ENCODE results near the gene SLC43A1. TPM values are rescaled to one million over a fixed set of nuclear protein-coding genes. Genes with fewer than 3 reads are reported as not detected.

The SLC43A1 gene
- total RNA-seq, 1 experiment from 2014 or later: 27.1 TPM

GRCh38 chr11:57560146-57560545, 44.6 kb upstream of the SLC43A1 start (continued):
- no peak for TF ChIP-seq ATF2 (CRISPR knock-in tag; IDR thresholded peaks at IDR 0.05; ENCODE audit: borderline replicate concordance, low read depth)
- no peak for TF ChIP-seq MLX (CRISPR knock-in tag; IDR thresholded peaks at IDR 0.05)
- TF ChIP-seq EMX1 (CRISPR knock-in tag; IDR thresholded peaks at IDR 0.05): no peak
- TF ChIP-seq JUN (CRISPR knock-in tag; IDR thresholded peaks at IDR 0.05): no peak
- TF ChIP-seq NR3C1 (CRISPR knock-in tag; conservative IDR thresholded peaks at IDR 0.05; ENCODE audit: low read depth): no peak
- TF ChIP-seq ATF3 (CRISPR knock-in tag; conservative IDR thresholded peaks at IDR 0.05): no peak
- TF ChIP-seq RORB (CRISPR knock-in tag; IDR thresholded peaks at IDR 0.05): no peak
- no peak for TF ChIP-seq ZMAT4 (CRISPR knock-in tag; IDR thresholded peaks at IDR 0.05)
- TF ChIP-seq PRRX2 (CRISPR knock-in tag; IDR thresholded peaks at IDR 0.05): no peak

GRCh38 chr11:57556041-57556440, 40.5 kb upstream of the SLC43A1 start:
- H3K4me1 Mint-ChIP-seq: peaks cover 11% of the 10 kb centered on the region
- ATAC-seq: no peak
- DNase-seq (ENCODE audit: low spot score): no peak
- H3K27me3 Mint-ChIP-seq (ENCODE audit: low read depth): no peaks in the 10 kb centered on the region
- ChIA-PET POLR2A (no interaction called here), CTCF (interaction anchor here (1.2 kb wide), 1 partner anchor 12 kb away, joined by 5 read pairs; the partner anchor contains the start of gene UBE2L6)
- no peaks in the 10 kb centered on the region for H3K9me3 Mint-ChIP-seq
- peaks cover 32% of the 10 kb centered on the region for H3K36me3 Mint-ChIP-seq
- TF ChIP-seq TEAD1 (CRISPR knock-in tag; IDR thresholded peaks at IDR 0.05): no peak
- no peak for TF ChIP-seq ZBTB21 (CRISPR knock-in tag; IDR thresholded peaks at IDR 0.05; ENCODE audit: borderline replicate concordance)
- no peak overlapping the region; the same call in 1 of the 2 replicates for H3K27ac Mint-ChIP-seq
- H3K4me3 Mint-ChIP-seq: no peak overlapping the region

- H3K36me3 Mint-ChIP-seq: peaks cover 32% of the 10 kb centered on the region
- no peak for TF ChIP-seq ZBTB21 (CRISPR knock-in tag; IDR thresholded peaks at IDR 0.05; ENCODE audit: borderline replicate concordance)
- no peak for TF ChIP-seq NFYB (CRISPR knock-in tag; conservative IDR thresholded peaks at IDR 0.05; ENCODE audit: low read depth)
- TF ChIP-seq ZNF219 (CRISPR knock-in tag; IDR thresholded peaks at IDR 0.05; ENCODE audit: borderline replicate concordance): no peak
- TF ChIP-seq NFATC4 (CRISPR knock-in tag; IDR thresholded peaks at IDR 0.05): no peak
- TF ChIP-seq E2F4 (CRISPR knock-in tag; IDR thresholded peaks at IDR 0.05; ENCODE audit: borderline replicate concordance, low read depth): no peak
- TF ChIP-seq FOXJ3 (CRISPR knock-in tag; IDR thresholded peaks at IDR 0.05; ENCODE audit: borderline replicate concordance): no peak
- TF ChIP-seq AR (CRISPR knock-in tag; IDR thresholded peaks at IDR 0.05): no peak
- no peak for TF ChIP-seq JUN (CRISPR knock-in tag; IDR thresholded peaks at IDR 0.05)
- no peak for TF ChIP-seq NR3C1 (CRISPR knock-in tag; conservative IDR thresholded peaks at IDR 0.05; ENCODE audit: low read depth)
- no peak for TF ChIP-seq ZNF281 (CRISPR knock-in tag; IDR thresholded peaks at IDR 0.05)
- no peak for TF ChIP-seq ERG (CRISPR knock-in tag; IDR thresholded peaks at IDR 0.05)
- no peak for TF ChIP-seq ZNF396 (CRISPR knock-in tag; IDR thresholded peaks at IDR 0.05; ENCODE audit: borderline replicate concordance)
- no peak for TF ChIP-seq ATF2 (CRISPR knock-in tag; IDR thresholded peaks at IDR 0.05; ENCODE audit: borderline replicate concordance, low read depth)
Observed at GRCh38 chr11:57555393-57555792, 39.9 kb upstream of the SLC43A1 start.

More at GRCh38 chr11:57555393-57555792, 39.9 kb upstream of the SLC43A1 start:
- Mint-ChIP-seq H3K27me3 (ENCODE audit: low read depth) (no peaks in the 10 kb centered on the region), H3K4me3 (no peak overlapping the region), H3K9me3 (no peaks in the 10 kb centered on the region), H3K27ac (no peak overlapping the region; the same call in 1 of the 2 replicates), H3K4me1 (peaks cover 9% of the 10 kb centered on the region)
- DNase-seq (ENCODE audit: low spot score) (no peak), ATAC-seq (no peak)
- ChIA-PET CTCF (interaction anchor here (1.7 kb wide), 1 partner anchor 210 kb away, joined by 3 read pairs; no protein-coding TSS in a partner anchor), POLR2A (no interaction called here)
